Astrocyte of the hippocampus (primary cell): ENCODE data around the gene MAPKAPK2.
A peak's percentile ranks its signal among the peaks of the same experiment; 100 is the strongest.

Experiments
- DNase-seq: peaks from one replicate; pipeline ENCODE4 v3.0.0; 2011; ENCODE audit warnings: low read depth, low spot score

The MAPKAPK2 gene

DNA sequence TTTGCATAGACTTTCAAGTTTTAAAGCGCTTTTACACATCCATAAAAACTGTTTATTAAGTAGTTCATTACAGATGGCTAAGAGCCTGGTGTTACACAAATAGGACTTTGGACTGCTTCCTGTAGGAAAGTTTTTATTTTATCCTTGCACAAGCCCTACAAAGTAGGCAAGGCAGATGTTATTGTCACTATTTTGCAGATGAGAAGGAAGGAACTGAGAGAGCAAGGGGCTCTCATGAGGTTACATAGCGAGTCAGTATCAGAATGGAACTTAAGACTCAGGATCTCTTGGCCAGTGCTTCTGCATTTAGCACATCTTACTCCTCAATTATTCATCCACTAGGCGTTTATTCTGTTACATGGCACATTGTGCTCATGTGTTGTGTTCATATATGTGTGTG is 2.6 kb upstream of the MAPKAPK2 start:
- DNase-seq = no peak

DNA sequence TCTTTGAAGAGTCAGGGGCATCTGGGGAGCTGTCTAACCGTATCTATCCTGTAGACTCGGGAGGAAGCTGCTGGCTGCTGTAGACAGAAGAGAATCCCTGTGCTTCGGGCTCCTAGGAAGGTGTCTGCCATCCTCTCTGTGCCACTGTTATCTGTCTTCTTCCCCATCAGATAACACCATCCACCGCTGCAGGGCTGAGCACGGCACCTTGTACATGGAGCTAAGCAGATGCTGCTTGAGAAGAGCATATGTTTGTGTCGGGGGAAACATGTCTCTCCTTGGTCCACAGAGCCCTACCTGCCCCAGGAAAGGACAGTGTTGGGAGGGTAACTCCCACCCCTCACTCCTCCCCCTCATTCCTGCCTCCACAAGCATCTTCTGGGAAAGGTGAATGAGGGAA is 1.4 kb upstream of the MAPKAPK2 start:
- no peak for DNase-seq

- no peak for DNase-seq
Measured at GRCh38 chr1:206684003-206684402, 702 bp upstream of the MAPKAPK2 start.

GRCh38 chr1:206685334-206685768 is 646 bp downstream of the MAPKAPK2 start:
- DNase-seq = peak; percentile 61

- peak; percentile 89 for DNase-seq
Measured at GRCh38 chr1:206685769-206686477, 1.2 kb downstream of the MAPKAPK2 start.

GRCh38 chr1:206686478-206687249 is 2.0 kb downstream of the MAPKAPK2 start:
- DNase-seq = no peak

- DNase-seq = no peak
Measured at GRCh38 chr1:206687251-206687914, 2.7 kb downstream of the MAPKAPK2 start.

GRCh38 chr1:206687915-206688442 is 3.3 kb downstream of the MAPKAPK2 start:
- DNase-seq = no peak

DNA sequence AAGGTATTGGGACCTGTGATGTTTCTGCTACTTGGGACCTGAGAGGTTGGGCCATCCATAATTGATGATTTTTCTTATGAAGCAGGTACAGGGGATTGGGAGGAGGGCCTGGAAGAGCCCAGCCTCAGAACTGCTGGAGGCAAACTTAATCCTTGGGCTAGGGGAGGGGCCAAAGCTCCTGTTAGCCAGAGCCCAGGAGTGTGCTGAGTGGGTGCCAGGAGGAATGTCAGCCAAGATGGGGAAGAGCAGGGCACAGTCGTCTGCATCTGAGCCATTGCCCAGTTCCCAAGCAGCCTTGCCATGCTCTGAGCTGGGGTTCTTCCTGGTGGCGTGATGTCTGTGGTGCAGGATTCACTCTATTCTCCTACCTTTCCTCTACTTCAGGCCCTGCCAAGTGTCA is 5.8 kb downstream of the MAPKAPK2 start:
- no peak for DNase-seq

DNA sequence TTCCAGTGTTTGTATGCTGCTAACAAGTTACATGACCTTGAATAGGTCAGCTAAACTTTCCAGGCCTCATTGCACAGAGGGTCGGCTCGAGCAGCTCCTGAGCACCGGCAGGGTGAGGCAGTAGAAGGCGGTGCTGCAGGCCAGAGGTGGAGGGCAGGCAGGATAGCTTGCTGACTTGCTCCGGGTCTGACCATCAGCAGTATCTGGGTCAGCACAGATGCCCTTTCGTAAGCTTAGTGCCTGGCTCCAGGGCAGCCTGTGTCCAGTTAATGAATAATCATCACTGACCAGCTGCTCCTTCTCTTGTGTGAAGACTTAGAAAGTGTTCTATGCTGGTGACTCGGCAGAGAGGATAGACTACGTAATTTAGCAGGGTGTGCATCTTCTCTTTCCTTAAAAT is 6.9 kb downstream of the MAPKAPK2 start:
- no peak for DNase-seq

DNA sequence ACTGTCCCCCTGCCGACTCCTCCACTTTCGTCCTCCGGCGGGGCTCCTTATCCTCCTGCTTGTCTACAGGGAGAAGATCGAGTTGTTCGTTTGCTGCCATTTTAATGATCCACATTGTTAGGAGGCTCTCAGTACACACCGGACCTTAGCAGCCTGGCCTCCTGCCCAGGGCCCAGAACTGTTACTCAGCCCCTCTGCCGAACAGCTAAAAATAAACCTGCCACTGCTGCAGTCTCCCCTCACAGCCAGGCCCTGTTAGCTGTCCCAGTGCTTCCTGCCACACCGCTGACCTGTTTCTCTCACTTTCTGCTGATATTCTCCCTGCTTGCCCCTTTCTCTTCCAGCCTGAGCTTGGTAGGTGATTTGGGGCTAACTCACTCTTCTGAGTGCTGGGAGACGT is 8.3 kb downstream of the MAPKAPK2 start:
- DNase-seq = peak; percentile 90

DNA sequence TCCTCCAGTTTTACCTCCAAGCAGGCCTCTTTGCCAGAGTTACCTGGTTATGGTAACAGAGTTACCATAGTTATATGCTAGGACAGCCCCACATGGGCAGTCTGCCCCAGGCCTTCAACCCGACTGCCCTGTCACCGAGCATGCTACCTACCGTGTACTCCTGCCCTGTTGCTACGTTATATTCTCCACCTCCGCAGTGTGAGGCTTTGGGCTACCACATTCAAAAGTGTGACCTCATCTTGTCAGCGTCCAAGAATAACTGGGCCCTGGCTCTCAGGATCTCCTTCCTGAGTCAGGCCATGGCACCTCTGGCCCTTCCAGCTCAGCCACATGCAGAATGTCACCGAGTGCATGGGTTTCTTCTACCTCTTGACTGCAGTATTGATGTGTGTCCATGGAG is 8.9 kb downstream of the MAPKAPK2 start:
- DNase-seq = peak; percentile 78

DNA sequence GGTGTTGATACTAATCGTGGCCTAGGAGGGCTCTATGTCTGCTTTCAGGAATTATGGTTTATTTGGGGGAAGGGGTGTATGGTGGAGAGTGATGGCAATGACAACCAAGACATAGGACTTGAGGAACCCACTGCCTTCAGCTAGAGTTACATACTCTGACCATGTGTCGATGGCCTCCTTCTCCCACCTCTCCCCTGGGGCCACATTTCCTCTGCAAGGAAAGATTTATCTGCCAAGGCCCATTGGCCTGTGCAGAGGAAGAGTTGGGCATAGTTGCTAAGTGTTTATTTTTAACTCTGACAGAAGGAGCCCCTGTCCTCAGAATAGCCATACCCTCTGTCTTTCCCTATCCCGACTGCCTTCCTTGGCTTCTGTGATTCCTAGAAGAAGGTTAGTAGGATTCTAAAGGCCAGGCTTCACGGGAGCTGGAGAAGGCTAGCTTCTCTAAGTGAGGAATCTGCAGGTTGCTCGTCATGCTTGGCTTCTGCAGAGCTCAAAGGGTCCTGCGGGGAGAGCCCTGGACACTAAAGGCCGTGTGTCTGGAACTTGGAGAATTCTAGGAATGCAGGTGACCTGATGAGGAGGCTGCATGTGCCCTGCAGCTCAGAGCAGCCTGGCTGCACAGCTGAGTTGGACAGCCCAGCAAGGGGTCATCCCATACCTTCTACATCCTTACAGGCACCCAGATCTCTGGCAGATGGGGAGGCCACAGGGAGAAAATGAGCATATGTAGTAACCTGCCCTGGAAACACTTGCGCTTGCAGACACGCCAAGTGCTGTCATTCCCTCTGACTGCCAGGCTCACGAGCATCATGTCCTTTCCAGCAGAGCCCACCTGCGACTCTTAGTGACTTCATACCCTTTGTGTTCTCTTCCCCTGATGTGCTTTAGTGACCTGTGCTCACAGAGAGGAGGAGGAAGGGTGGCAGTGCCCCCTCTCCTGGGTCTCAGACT is 9.7 kb downstream of the MAPKAPK2 start:
- no peak for DNase-seq

DNA sequence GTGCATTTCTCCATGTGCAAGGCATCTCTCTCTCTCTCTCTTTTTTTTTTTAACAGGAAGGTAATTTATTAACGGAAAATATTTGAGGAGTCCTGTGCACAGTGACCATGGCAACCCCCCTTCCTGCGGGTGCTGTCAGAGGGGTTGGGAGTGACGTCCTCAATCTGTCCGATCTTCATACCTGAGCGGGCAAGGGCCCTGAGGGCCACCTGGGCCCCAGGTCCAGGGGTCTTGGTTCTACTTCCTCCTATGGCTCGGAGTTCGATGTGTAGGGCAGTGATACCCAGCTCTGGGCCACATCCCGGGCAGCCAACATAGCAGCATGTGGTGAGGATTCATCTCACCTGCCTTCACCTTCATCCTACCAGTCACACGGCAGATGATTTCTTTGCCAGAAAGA is 11.0 kb downstream of the MAPKAPK2 start:
- DNase-seq = no peak

- no peak for DNase-seq
Measured at GRCh38 chr1:206696812-206697585, 12.3 kb downstream of the MAPKAPK2 start.

GRCh38 chr1:206698011-206698410 is 13.3 kb downstream of the MAPKAPK2 start:
- no peak for DNase-seq

- no peak for DNase-seq
Measured at GRCh38 chr1:206699000-206699586, 14.4 kb downstream of the MAPKAPK2 start.

DNA sequence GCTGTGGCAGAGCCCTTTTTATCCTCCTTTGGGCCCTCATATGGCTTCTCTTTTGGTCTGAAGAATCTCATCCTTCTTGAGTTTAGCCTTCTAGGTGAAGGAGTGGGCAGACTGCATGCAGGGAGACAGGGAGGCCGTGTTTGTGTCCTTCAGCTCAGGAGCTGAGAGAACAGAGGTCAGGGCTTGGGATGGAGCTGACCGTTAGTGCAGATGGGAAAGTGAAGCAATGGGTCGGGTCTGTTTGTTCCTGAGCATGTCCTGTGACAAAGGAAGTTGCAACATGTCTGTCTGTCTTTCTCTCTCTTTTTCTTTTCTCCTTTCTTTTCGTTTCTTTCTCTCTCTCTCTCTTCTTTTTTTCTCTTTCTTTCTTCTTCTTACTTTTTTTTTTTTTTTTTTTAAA is 14.9 kb downstream of the MAPKAPK2 start:
- no peak for DNase-seq

DNA sequence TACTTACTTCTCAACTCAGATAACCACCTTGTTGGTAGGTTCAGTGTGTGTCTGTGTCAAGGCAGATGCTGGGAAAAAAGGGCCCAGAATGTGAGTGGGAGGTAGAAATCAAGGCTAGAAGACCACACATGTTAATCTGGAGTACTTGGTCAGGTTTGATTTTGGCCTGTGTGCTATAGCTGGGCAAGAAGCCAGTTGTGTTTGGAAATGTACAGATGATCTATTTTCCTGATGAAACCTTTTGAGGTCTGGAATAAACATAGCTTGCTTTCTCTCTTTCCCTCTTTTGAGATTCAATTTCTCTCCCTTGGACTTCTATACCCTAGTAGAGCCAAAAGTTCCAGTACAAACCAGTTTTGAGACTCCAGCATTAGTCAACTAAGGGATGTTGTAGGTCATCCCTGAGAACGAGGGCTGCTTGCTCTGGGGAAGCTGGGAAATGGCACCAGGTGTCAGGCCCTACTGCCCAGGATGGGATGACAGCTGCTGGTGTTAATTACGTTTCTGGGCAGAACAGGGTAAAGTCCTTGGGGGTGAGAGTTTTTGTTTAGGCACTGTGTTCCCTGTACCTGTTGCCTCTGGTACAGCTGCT is 15.8 kb downstream of the MAPKAPK2 start:
- DNase-seq = no peak

DNA sequence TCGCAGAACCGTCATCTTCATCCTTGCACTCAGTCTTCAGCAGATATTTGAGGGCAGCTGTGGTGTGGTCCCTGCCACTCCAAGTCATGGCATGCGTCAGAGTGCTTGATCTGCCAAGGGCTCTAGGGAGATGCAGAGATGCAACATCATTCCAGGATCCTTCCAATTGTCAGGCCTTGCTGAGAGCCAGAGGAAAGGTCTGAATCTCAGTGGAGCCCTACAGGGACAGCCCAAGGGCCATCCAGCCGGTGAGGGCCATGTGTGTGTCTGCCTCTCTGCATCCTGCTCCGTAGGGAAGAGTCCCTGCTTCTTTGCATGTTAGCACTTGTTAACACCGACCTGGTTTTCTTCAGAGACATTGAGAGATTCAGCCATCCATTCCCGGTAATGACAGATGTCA is 17.6 kb downstream of the MAPKAPK2 start:
- DNase-seq = no peak
